CD4-positive, alpha-beta memory T cell (primary cell): Measurements from ENCODE around the gene CHTF18. TPM values are rescaled to one million over a fixed set of nuclear protein-coding genes. Genes with fewer than 3 reads are reported as not detected.

Experiments
- CTCF ChIA-PET: fragments of 350-600 bp; sonication (Branson Sonifier 250); formaldehyde crosslinking; loops from one replicate; lab custom pipeline; 2021; ENCODE audit warnings: inconsistent platforms; ENCODE audit not compliant: partially characterized antibody; lab: Charles Lee
- POLR2A ChIA-PET: fragments of 350-600 bp; sonication (Branson Sonifier 250); formaldehyde crosslinking; loops from one replicate; lab custom pipeline; 2021; ENCODE audit not compliant: partially characterized antibody; lab: Charles Lee
- DNase-seq, 5 donors: peaks; one replicate each; pipeline versions ENCODE4 v3.0.0 to v3.0.0-alpha.2; 2020 to 2022; ENCODE audit warnings: mixed read lengths in 1 of 5
- H3K27ac ChIP-seq: one replicate; pipeline ENCODE4 v1.7.0; 2013; ENCODE audit warnings: low read depth, low read length
- H3K27me3 ChIP-seq: 2 replicates; pipeline ENCODE4 v1.7.0; 2013; ENCODE audit warnings: mild to moderate bottlenecking, low read length, moderate library complexity; ENCODE audit not compliant: insufficient read depth
- H3K36me3 ChIP-seq: 2 replicates; pipeline ENCODE4 v1.7.0; 2013; ENCODE audit warnings: mild to moderate bottlenecking, low read length, moderate library complexity; ENCODE audit not compliant: insufficient read depth
- H3K4me1 ChIP-seq: 2 replicates; pipeline ENCODE4 v1.7.0; 2013; ENCODE audit warnings: mild to moderate bottlenecking, low read length, moderate library complexity; ENCODE audit not compliant: insufficient read depth
- H3K4me3 ChIP-seq, 2 donors: one replicate each; pipeline ENCODE4 v1.7.0; 2013; ENCODE audit warnings: low read length in 2 of 2, mild to moderate bottlenecking in 1 of 2
- H3K9me3 ChIP-seq, 2 donors: one replicate each; pipeline ENCODE4 v1.7.0; 2013; ENCODE audit warnings: low read length in 2 of 2, control low read depth in 1 of 2; ENCODE audit not compliant: control insufficient read depth in 1 of 2
- H3K27ac Mint-ChIP-seq, 7 donors: one replicate each; pipeline ENCODE4 v1.8.0; 2020 to 2021; ENCODE audit warnings: mixed read lengths in 7 of 7, mild to moderate bottlenecking in 6 of 7, inconsistent platforms in 3 of 7, moderate library complexity in 3 of 7
- H3K27me3 Mint-ChIP-seq, 2 donors: one replicate each; pipeline ENCODE4 v1.8.0; 2020 to 2021; ENCODE audit warnings: mixed read lengths in 2 of 2
- H3K36me3 Mint-ChIP-seq, 2 donors: one replicate each; pipeline ENCODE4 v1.8.0; 2020 to 2021; ENCODE audit warnings: mixed read lengths in 2 of 2, inconsistent platforms in 1 of 2, mild to moderate bottlenecking in 1 of 2
- H3K4me1 Mint-ChIP-seq, 4 donors: one replicate each; pipeline ENCODE4 v1.8.0; 2020 to 2021; ENCODE audit warnings: mixed read lengths in 4 of 4, mild to moderate bottlenecking in 1 of 4
- H3K4me3 Mint-ChIP-seq, 8 donors: one replicate each; pipeline ENCODE4 v1.8.0; 2020 to 2021; ENCODE audit warnings: mixed read lengths in 8 of 8, mild to moderate bottlenecking in 7 of 8, moderate library complexity in 6 of 8, inconsistent platforms in 3 of 8
- H3K9me3 Mint-ChIP-seq, 8 donors: one replicate each; pipeline ENCODE4 v1.8.0; 2020 to 2021; ENCODE audit warnings: mixed read lengths in 8 of 8, mild to moderate bottlenecking in 5 of 8, inconsistent platforms in 3 of 8, moderate library complexity in 1 of 8
- intact Hi-C: fragments of 100-400 bp; cut with micrococcal nuclease; formaldehyde crosslinking; loops from one replicate; pipeline ENCODE4 v1.15.1; 2023
- polyA plus RNA-seq, 2 donors: library from polyadenylated mRNA; unstranded; fragments of 300-500 nt; fragmentation: Illumina TruSeq; gene quantifications; one replicate each; pipeline ENCODE4 v1.2.3, GENCODE V29; 2021
- total RNA-seq, 2 experiments: library from RNA; stranded (reverse); gene quantifications; one replicate each; pipeline ENCODE4 v1.2.3, GENCODE V29; 2021

Gene CHTF18
- total and polyA plus RNA-seq, 4 experiments from 2014 or later = 3.0 to 46.9 (median 24.0) TPM

DNA sequence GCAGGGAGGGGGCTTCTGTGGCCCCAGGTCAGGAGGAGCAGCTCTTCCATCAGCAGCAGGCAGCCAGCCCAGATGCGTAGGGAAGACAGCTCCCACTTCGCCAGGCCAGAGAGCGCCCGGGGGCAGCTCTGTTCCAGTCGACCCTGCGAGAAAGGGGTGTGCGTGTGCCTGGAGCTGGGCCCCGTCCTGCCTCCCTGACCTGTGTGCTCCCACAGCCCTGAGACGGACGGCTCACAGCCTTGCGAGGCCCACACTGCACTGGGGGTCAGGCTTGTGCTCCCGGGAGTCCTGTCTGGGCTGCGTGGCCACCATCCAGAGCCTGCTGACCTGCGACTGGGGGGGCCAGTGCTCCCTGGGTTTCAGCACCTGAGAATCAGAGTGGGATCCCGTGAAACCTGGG, 28.4 kb upstream of the CHTF18 start:
- Histone ChIP-seq H3K4me1 (no peaks in the 10 kb centered on the region), H3K36me3 (no peaks in the 10 kb centered on the region), H3K27me3 (no peaks in the 10 kb centered on the region), H3K4me3 (no peak overlapping the region), H3K27ac (no peak overlapping the region), H3K9me3 (no peaks in the 10 kb centered on the region)
- CTCF ChIA-PET = interaction anchor here (0.6 kb wide), 1 partner anchor 46 kb away, joined by 3 read pairs; no protein-coding TSS in a partner anchor
- H3K4me3 Mint-ChIP-seq = no peak overlapping the region
- H3K4me1 Mint-ChIP-seq = no peaks in the 10 kb centered on the region
- peaks cover 6 to 7% of the 10 kb centered on the region in 2 donors for H3K27me3 Mint-ChIP-seq
- peaks cover 0 to 3% of the 10 kb centered on the region in 2 donors for H3K36me3 Mint-ChIP-seq
- no peak for DNase-seq
- no peak overlapping the region for H3K27ac Mint-ChIP-seq
- H3K9me3 Mint-ChIP-seq = peaks cover 0 to 5% (median under 1%) of the 10 kb centered on the region in 8 donors
- POLR2A ChIA-PET = no interaction called here
- intact Hi-C loops = no loop called here

DNA sequence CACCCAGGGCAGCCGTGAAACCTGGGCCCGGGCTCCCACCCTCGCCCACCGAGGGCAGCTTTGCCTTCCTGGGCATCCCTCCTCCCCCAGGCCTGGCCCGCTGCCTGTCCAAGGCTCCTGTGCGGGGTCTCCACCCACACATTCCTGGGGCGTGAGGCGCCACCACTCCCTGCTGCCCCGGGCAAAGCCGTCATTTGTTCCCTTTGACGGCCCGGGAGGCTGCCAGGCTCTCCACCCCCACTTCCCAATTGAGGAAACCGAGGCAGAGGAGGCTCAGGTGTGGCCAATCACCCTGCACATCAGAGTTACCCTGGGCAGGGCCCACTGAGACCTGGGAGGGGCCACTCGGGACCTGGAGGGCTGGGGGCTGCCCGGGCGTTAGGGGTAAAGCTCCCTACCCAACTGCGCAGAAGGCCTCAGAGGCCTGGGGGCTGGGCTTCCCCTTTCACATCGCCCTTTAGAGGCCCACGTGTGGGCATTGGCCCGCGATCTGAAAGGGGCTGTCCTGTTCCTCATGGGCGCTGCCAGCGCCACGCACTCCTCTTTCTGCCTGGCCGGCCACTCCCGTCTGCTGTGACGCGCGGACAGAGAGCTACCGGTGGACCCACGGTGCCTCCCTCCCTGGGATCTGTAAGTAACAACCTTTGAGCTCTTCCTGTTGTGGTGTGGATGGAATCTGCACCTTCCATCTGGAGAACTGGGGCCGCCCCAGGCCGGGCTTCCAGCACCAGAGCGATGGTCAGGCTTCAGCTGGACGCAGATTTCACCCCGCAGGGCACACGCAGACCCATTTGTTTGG, 27.7 kb upstream of the CHTF18 start, which contains the start of gene MSLN:
Gene MSLN (plus strand): TSS at position 190 of the 799 bp plus-strand sequence. CDS start 1,947 bp downstream, outside the sequence.
- Histone ChIP-seq H3K4me1 (no peaks in the 10 kb centered on the region), H3K4me3 (no peak within 1 kb of the TSS), H3K27ac (no peak within 1 kb of the TSS), H3K9me3 (no peaks in the 10 kb centered on the region), H3K36me3 (no peaks in the 10 kb centered on the region), H3K27me3 (no peaks in the 10 kb centered on the region)
- Mint-ChIP-seq H3K4me3 (no peak within 1 kb of the TSS), H3K4me1 (no peaks in the 10 kb centered on the region), H3K9me3 (peaks cover 0 to 5% (median under 1%) of the 10 kb centered on the region in 8 donors), H3K27ac (no peak within 1 kb of the TSS), H3K27me3 (peaks cover 6 to 7% of the 10 kb centered on the region in 2 donors), H3K36me3 (peaks cover 0 to 3% of the 10 kb centered on the region in 2 donors)
- intact Hi-C loops = no loop called here
- ChIA-PET CTCF (no interaction called here), POLR2A (no interaction called here)
- no peak for DNase-seq

DNA sequence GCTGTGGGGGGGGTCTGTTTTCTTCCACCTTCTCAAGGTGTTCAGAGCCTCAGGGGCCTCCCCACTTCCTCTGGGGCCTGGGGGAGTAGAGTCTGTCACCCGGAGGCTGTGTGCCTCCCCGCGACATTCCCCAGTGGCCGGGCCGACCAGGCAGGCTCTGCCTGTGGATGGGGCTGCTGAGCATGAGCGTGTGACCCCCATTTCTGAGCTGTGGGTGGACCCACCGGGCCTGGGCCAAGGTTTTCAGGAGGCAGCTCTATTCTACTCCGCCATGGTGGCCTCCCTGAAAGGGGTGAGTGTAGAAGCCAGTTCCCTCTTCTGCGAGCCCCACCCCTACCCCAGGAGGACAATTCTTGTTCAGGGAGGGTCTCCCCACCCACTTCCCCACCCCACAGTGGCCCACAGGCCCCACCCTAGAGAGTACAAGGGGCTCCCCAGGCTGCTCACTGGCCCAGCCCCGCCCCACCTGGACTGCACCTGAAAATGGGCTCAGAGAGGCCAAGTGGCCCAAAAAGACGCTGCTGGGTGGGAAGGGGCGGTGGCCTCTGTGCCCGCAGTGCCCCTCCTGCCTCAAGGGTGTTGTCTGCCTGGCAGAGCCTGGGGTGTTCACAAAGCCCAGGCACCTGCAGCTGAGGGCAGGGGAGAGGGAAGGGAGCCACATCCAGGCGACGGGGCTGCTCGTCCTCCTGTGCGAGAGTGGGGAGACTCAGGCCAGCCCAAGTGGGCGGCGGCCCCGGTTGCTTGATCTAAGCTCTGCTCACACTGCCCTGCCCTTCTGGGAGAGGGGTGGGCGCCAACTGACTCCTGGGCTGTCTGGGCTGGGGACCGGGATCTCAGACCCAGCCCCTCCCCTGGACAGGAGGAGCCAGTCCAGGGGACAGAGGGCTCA, 26.6 kb upstream of the CHTF18 start:
- H3K4me1 Mint-ChIP-seq = no peaks in the 10 kb centered on the region
- H3K4me3 Mint-ChIP-seq = no peak overlapping the region
- intact Hi-C loops = no loop called here
- peaks cover 0 to 2% (median 0%) of the 10 kb centered on the region in 8 donors for H3K9me3 Mint-ChIP-seq
- H3K27ac Mint-ChIP-seq = no peak overlapping the region
- no peak for DNase-seq
- H3K36me3 ChIP-seq = no peaks in the 10 kb centered on the region
- H3K27me3 ChIP-seq = no peaks in the 10 kb centered on the region
- no peak overlapping the region for H3K27ac ChIP-seq
- peaks cover 3 to 5% of the 10 kb centered on the region in 2 donors for H3K27me3 Mint-ChIP-seq
- no peaks in the 10 kb centered on the region for H3K4me1 ChIP-seq
- ChIA-PET CTCF (no interaction called here), POLR2A (no interaction called here)
- H3K36me3 Mint-ChIP-seq = no peaks in the 10 kb centered on the region
- H3K4me3 ChIP-seq = no peak overlapping the region
- no peaks in the 10 kb centered on the region for H3K9me3 ChIP-seq

DNA sequence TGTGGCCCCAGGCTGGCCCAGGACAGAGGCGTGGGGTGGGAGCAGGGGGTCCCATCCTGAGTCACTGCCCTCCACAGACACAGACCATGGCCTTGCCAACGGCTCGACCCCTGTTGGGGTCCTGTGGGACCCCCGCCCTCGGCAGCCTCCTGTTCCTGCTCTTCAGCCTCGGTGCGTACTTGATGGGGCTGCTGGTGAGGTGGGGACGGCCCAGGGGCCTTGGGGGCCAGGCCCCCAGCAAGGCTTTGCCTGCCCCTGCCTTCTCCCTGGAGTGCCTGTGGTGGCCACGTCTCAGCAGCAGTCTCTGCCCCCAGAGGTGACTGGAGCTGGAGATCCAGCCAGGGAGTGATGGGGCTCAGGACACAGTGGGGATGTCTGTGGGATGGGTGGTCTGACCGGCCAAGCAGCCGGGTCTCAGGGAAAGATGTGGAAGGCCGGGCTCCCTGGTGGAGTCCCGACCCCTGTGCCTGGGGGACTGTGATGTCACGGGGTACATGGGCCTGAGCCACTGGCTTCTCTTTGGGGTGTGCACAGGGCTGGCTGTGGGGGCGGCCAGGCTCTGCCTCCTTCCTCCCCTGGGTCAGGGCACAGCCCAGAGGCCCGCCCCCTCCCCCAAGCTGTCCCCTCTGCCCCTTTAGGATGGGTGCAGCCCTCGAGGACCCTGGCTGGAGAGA, 25.7 kb upstream of the CHTF18 start:
- H3K4me3 ChIP-seq = no peak overlapping the region
- H3K27me3 ChIP-seq = no peaks in the 10 kb centered on the region
- Mint-ChIP-seq H3K27ac (no peak overlapping the region), H3K4me1 (no peaks in the 10 kb centered on the region), H3K36me3 (no peaks in the 10 kb centered on the region), H3K9me3 (no peaks in the 10 kb centered on the region), H3K4me3 (no peak overlapping the region), H3K27me3 (peaks cover under 1 to 1% of the 10 kb centered on the region in 2 donors)
- CTCF ChIA-PET = no interaction called here
- intact Hi-C loops = no loop called here
- no peak for DNase-seq
- POLR2A ChIA-PET = no interaction called here
- no peaks in the 10 kb centered on the region for H3K36me3 ChIP-seq
- H3K27ac ChIP-seq = no peak overlapping the region
- no peaks in the 10 kb centered on the region for H3K4me1 ChIP-seq
- no peaks in the 10 kb centered on the region for H3K9me3 ChIP-seq

DNA sequence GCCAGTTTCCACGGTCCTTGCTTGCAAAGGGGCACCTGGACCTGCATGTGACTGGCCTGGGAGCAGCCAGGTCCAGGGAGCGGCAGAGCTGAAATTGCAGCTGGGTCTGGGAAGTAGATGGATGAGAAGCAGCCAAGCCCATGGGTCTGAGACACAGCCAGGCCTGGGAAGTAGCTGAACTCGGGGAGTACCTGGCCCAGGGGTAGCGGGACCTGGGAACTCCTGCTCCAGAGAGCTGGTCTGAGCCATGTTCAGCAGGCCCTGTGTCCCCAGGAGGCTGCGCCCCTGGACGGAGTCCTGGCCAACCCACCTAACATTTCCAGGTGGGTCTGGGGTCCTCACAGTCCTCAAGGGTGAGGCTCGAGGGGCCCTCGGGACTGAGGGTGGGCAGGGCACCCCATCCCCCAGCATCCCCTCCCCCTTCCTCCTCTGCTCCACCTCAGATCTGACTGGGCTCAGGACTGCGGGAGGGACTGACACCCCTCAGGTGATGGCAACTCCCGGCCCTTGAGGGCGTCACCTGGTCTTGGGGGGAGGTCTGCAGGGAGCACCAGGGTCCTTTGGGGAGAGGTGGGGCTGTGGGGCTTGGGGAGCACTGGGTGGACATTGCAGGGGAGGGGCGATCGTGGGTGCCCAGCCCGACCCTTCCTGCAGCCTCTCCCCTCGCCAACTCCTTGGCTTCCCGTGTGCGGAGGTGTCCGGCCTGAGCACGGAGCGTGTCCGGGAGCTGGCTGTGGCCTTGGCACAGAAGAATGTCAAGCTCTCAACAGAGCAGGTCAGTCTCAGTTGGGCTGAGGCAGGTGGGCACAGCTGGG, 24.8 kb upstream of the CHTF18 start:
- POLR2A ChIA-PET = no interaction called here
- H3K4me1 Mint-ChIP-seq = no peaks in the 10 kb centered on the region
- H3K9me3 Mint-ChIP-seq = no peaks in the 10 kb centered on the region
- H3K4me1 ChIP-seq = no peaks in the 10 kb centered on the region
- no peaks in the 10 kb centered on the region for H3K36me3 Mint-ChIP-seq
- no peak overlapping the region for H3K27ac ChIP-seq
- no peak overlapping the region for H3K27ac Mint-ChIP-seq
- H3K36me3 ChIP-seq = no peaks in the 10 kb centered on the region
- H3K4me3 Mint-ChIP-seq = no peak overlapping the region
- no peak for DNase-seq
- peaks cover 0 to 1% of the 10 kb centered on the region in 2 donors for H3K27me3 Mint-ChIP-seq
- CTCF ChIA-PET = no interaction called here
- intact Hi-C loops = no loop called here
- no peaks in the 10 kb centered on the region for H3K9me3 ChIP-seq
- no peaks in the 10 kb centered on the region for H3K27me3 ChIP-seq
- H3K4me3 ChIP-seq = no peak overlapping the region

DNA sequence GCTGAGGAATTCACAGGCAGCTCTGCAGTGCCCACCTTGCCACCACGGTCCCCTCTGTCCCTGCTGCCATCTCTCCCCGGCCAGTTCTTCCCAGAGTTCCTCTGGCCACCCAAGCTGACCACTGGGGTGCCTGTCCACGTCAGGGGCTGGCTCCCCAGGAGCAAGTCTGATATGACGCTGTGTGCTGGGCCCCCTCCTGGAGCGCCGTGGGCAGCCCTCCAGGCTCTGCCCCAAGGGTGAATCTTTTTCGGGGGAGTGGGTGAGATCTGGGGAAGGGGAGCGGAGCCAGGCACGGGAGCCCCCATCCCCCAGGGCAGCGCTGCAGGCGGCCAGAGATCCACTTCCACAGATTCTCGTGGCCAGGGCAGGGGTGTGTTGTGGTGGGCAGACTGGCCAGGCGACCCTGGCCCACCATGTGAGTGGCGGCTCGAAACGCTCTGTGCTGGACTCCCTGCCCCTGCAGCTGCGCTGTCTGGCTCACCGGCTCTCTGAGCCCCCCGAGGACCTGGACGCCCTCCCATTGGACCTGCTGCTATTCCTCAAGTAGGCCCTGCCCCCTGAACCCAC, 24.2 kb upstream of the CHTF18 start:
- Histone ChIP-seq H3K27ac (no peak overlapping the region), H3K4me1 (no peaks in the 10 kb centered on the region), H3K9me3 (no peaks in the 10 kb centered on the region), H3K27me3 (no peaks in the 10 kb centered on the region), H3K36me3 (no peaks in the 10 kb centered on the region), H3K4me3 (no peak overlapping the region)
- ChIA-PET CTCF (no interaction called here), POLR2A (no interaction called here)
- no peak for DNase-seq
- Mint-ChIP-seq H3K27me3 (peaks cover 0 to 1% of the 10 kb centered on the region in 2 donors), H3K4me1 (no peaks in the 10 kb centered on the region), H3K27ac (peak overlapping the region in 1 of 7 donors; percentile 79), H3K36me3 (no peaks in the 10 kb centered on the region), H3K9me3 (no peaks in the 10 kb centered on the region), H3K4me3 (no peak overlapping the region)
- intact Hi-C loops = no loop called here
